ENCODE measurements around the gene NHEJ1. TPM values are rescaled to one million over a fixed set of nuclear protein-coding genes. Genes with fewer than 3 reads are reported as not detected.

NHEJ1 gene
- total and polyA plus RNA-seq, 8 donors, result 4.5 to 25.5 (median 11.8) TPM

- peaks cover 0 to 17% (median 3%) of the 10 kb centered on the region in 4 donors for H3K4me1 ChIP-seq
- no peak overlapping the region for H3K27ac ChIP-seq
- intact Hi-C loops (cut with DNase I; ENCODE audit: low total_unique reads), result no loop called here
- no peak for DNase-seq
- TF ChIP-seq CTCF (IDR thresholded peaks at IDR 0.05) (no peak), POLR2AphosphoS5 (IDR thresholded peaks at IDR 0.05) (no peak)
- H3K9me3 ChIP-seq, result no peaks in the 10 kb centered on the region
- no peaks in the 10 kb centered on the region for H3K27me3 ChIP-seq
- H3K36me3 ChIP-seq, result peaks cover 0 to under 1% (median 0%) of the 10 kb centered on the region in 4 donors
- no peak overlapping the region for H3K4me3 ChIP-seq
- WGBS, 5 donors, result 96 to 99% (median 98%) methylated on average over 4 of the region's 4 CpGs
These were observed 71.3 kb downstream of the NHEJ1 start for GRCh38 chr2:219089330-219089729.

GRCh38 chr2:219087848-219088247 lies 72.8 kb downstream of the NHEJ1 start:
- 91 to 100% (median 97%) methylated on average over 1 of the region's 1 CpG for WGBS, 5 donors
- TF ChIP-seq EP300 (IDR thresholded peaks at IDR 0.05) (no peak), POLR2A (IDR thresholded peaks at IDR 0.05) (no peak), POLR2AphosphoS5 (IDR thresholded peaks at IDR 0.05) (no peak), CTCF (IDR thresholded peaks at IDR 0.05) (no peak)
- intact Hi-C loops (cut with DNase I; ENCODE audit: low total_unique reads), result no loop called here
- Histone ChIP-seq H3K27me3 (no peaks in the 10 kb centered on the region), H3K27ac (no peak overlapping the region), H3K4me1 (peaks cover 0 to 22% (median 9%) of the 10 kb centered on the region in 4 donors), H3K9me3 (no peaks in the 10 kb centered on the region), H3K36me3 (no peaks in the 10 kb centered on the region), H3K4me3 (no peak overlapping the region)
- no peak for DNase-seq

GRCh38 chr2:219087361-219087760 lies 73.3 kb downstream of the NHEJ1 start:
- peaks cover 0 to 27% (median 14%) of the 10 kb centered on the region in 4 donors for H3K4me1 ChIP-seq
- no peaks in the 10 kb centered on the region for H3K27me3 ChIP-seq
- intact Hi-C loops (cut with DNase I; ENCODE audit: low total_unique reads), result no loop called here
- no peaks in the 10 kb centered on the region for H3K36me3 ChIP-seq
- no peak overlapping the region for H3K4me3 ChIP-seq
- DNase-seq, result no peak
- no peak for TF ChIP-seq POLR2AphosphoS5 (IDR thresholded peaks at IDR 0.05)
- TF ChIP-seq POLR2A (IDR thresholded peaks at IDR 0.05), result no peak
- no peak for TF ChIP-seq CTCF (IDR thresholded peaks at IDR 0.05)
- TF ChIP-seq EP300 (IDR thresholded peaks at IDR 0.05), result no peak
- 85 to 93% (median 90%) methylated on average over 5 of the region's 5 CpGs for WGBS, 5 donors
- no peak overlapping the region for H3K27ac ChIP-seq
- no peaks in the 10 kb centered on the region for H3K9me3 ChIP-seq

- no peak for DNase-seq
- peaks cover 10 to 39% (median 20%) of the 10 kb centered on the region in 4 donors for H3K4me1 ChIP-seq
- no peaks in the 10 kb centered on the region for H3K36me3 ChIP-seq
- no peaks in the 10 kb centered on the region for H3K27me3 ChIP-seq
- H3K4me3 ChIP-seq, result no peak overlapping the region
- H3K9me3 ChIP-seq, result no peaks in the 10 kb centered on the region
- H3K27ac ChIP-seq, result no peak overlapping the region
- intact Hi-C loops (cut with DNase I; ENCODE audit: low total_unique reads), result no loop called here
- TF ChIP-seq POLR2A (IDR thresholded peaks at IDR 0.05) (no peak), EP300 (IDR thresholded peaks at IDR 0.05) (no peak), CTCF (IDR thresholded peaks at IDR 0.05) (no peak), POLR2AphosphoS5 (IDR thresholded peaks at IDR 0.05) (no peak)
These were observed 74.4 kb downstream of the NHEJ1 start for GRCh38 chr2:219086196-219086595.
